Bronchial epithelial cell (primary cell): ENCODE measurements around the gene TENM4. TPM values are rescaled to one million over a fixed set of nuclear protein-coding genes. Genes with fewer than 3 reads are reported as not detected.
"Not testable (repeated sequence)": the region's sequence is repeated elsewhere in the genome, so short reads cannot be mapped to it uniquely, and the experiment has no call there.

ENCODE experiments used
- DNase-seq: peaks from one replicate; pipeline ENCODE4 v3.0.0-alpha.2; 2010; ENCODE audit warnings: low read depth
- FAIRE-seq: peaks from 2 replicates; lab custom pipeline; 2011; peaks lifted over from hg19 to GRCh38; lab: Jason Lieb, UNC
- H3K27me3 ChIP-seq: 2 replicates; pipeline ENCODE4 v1.5.1; 2011; ENCODE audit warnings: low read length; ENCODE audit not compliant: control insufficient read depth, insufficient read depth
- H3K36me3 ChIP-seq: 2 replicates; pipeline ENCODE4 v1.5.1; 2011; ENCODE audit warnings: low read length; ENCODE audit not compliant: control insufficient read depth, insufficient read depth
- H3K4me3 ChIP-seq: 2 replicates; pipeline ENCODE4 v1.5.1; 2011; ENCODE audit warnings: mild to moderate bottlenecking, low read depth, low read length, control low read depth
- CTCF ChIP-seq: IDR thresholded peaks from 2 replicates; pipeline ENCODE4 v1.5.1; 2011; ENCODE audit warnings: mild to moderate bottlenecking, moderate library complexity, low read length, control low read depth, inconsistent platforms; ENCODE audit not compliant: insufficient read depth, severe bottlenecking
- total RNA-seq: library from RNA; depleted of rRNA; stranded (reverse); fragments of >200 nt; gene quantifications from 2 replicates; pipeline ENCODE4 v1.2.1, GENCODE V29; 2014

Gene TENM4
- total RNA-seq, 1 donor from 2014 or later: 6.1 TPM

GRCh38 chr11:79195209-79195608 lies 245.6 kb downstream of the TENM4 start:
- no peak for DNase-seq
- no peak for FAIRE-seq
- Histone ChIP-seq H3K4me3 (no peak overlapping the region), H3K36me3 (no peaks in the 10 kb centered on the region), H3K27me3 (no peaks in the 10 kb centered on the region)
- no peak for TF ChIP-seq CTCF

GRCh38 chr11:79193663-79194310 lies 247.0 kb downstream of the TENM4 start:
- FAIRE-seq (no peak), DNase-seq (no peak)
- H3K36me3 ChIP-seq: no peaks in the 10 kb centered on the region
- no peak for TF ChIP-seq CTCF
- H3K4me3 ChIP-seq: no peak overlapping the region
- H3K27me3 ChIP-seq: no peaks in the 10 kb centered on the region

GRCh38 chr11:79192836-79193235 lies 248.0 kb downstream of the TENM4 start:
- FAIRE-seq (no peak), DNase-seq (no peak)
- Histone ChIP-seq H3K4me3 (no peak overlapping the region), H3K27me3 (no peaks in the 10 kb centered on the region), H3K36me3 (no peaks in the 10 kb centered on the region)
- TF ChIP-seq CTCF: no peak

- not testable (repeated sequence) for H3K27me3 ChIP-seq, FAIRE-seq, H3K4me3 ChIP-seq, DNase-seq, H3K36me3 ChIP-seq
Observed at GRCh38 chr11:79191716-79192115, 249.1 kb downstream of the TENM4 start.

GRCh38 chr11:79190553-79190952 lies 250.3 kb downstream of the TENM4 start:
- H3K4me3 ChIP-seq, H3K36me3 ChIP-seq, DNase-seq, H3K27me3 ChIP-seq, FAIRE-seq: not testable (repeated sequence)

GRCh38 chr11:79189601-79190000 lies 251.2 kb downstream of the TENM4 start:
- H3K36me3 ChIP-seq: no peaks in the 10 kb centered on the region
- FAIRE-seq: no peak
- DNase-seq: no peak
- no peak for TF ChIP-seq CTCF
- H3K4me3 ChIP-seq: no peak overlapping the region
- no peaks in the 10 kb centered on the region for H3K27me3 ChIP-seq

- FAIRE-seq: no peak
- no peak for TF ChIP-seq CTCF
Observed at GRCh38 chr11:79189055-79189454, 251.8 kb downstream of the TENM4 start.

More at GRCh38 chr11:79189055-79189454, 251.8 kb downstream of the TENM4 start:
- Histone ChIP-seq H3K4me3 (no peak overlapping the region), H3K27me3 (no peaks in the 10 kb centered on the region), H3K36me3 (no peaks in the 10 kb centered on the region)
- DNase-seq: no peak
